Duodenal mucosa (tissue), 2 donors: Measurements from ENCODE around the gene SFMBT1.

ENCODE experiments used
- H3K27ac ChIP-seq: one replicate; pipeline ENCODE4 v1.7.0; 2013; ENCODE audit warnings: low read depth, low read length
- H3K27me3 ChIP-seq, 2 donors: one replicate each; pipeline ENCODE4 v1.7.0; 2013; ENCODE audit warnings: low read length in 2 of 2, control low read depth in 1 of 2; ENCODE audit not compliant: insufficient read depth in 2 of 2, control insufficient read depth in 1 of 2
- H3K36me3 ChIP-seq, 2 donors: one replicate each; pipeline ENCODE4 v1.7.0; 2013; ENCODE audit warnings: low read length in 2 of 2, control low read depth in 1 of 2; ENCODE audit not compliant: insufficient read depth in 2 of 2, control insufficient read depth in 1 of 2
- H3K4me1 ChIP-seq, 2 donors: one replicate each; pipeline ENCODE4 v1.7.0; 2013; ENCODE audit warnings: low read length in 2 of 2, control low read depth in 1 of 2; ENCODE audit not compliant: insufficient read depth in 2 of 2, control insufficient read depth in 1 of 2
- H3K4me3 ChIP-seq, 2 donors: one replicate each; pipeline ENCODE4 v1.7.0; 2013; ENCODE audit warnings: low read length in 2 of 2, low read depth in 1 of 2
- H3K9ac ChIP-seq, 2 donors: one replicate each; pipeline ENCODE4 v1.7.0; 2013; ENCODE audit warnings: low read length in 2 of 2, low read depth in 1 of 2
- H3K9me3 ChIP-seq, 2 donors: one replicate each; pipeline ENCODE4 v1.7.0; 2013; ENCODE audit warnings: low read length in 2 of 2, control low read depth in 1 of 2; ENCODE audit not compliant: control insufficient read depth in 1 of 2

Gene SFMBT1

GRCh38 chr3:52859686-52860423 is 186.0 kb downstream of the SFMBT1 start:
- H3K27me3 ChIP-seq: no peaks in the 10 kb centered on the region
- no peak overlapping the region for H3K4me3 ChIP-seq
- no peak overlapping the region for H3K27ac ChIP-seq
- no peaks in the 10 kb centered on the region for H3K4me1 ChIP-seq
- H3K9me3 ChIP-seq: no peaks in the 10 kb centered on the region
- peaks cover 0 to 10% of the 10 kb centered on the region in 2 donors for H3K36me3 ChIP-seq
- no peak overlapping the region for H3K9ac ChIP-seq

GRCh38 chr3:52857864-52858263 is 188.0 kb downstream of the SFMBT1 start:
- Histone ChIP-seq H3K9ac (no peak overlapping the region), H3K27ac (no peak overlapping the region), H3K9me3 (no peaks in the 10 kb centered on the region), H3K27me3 (no peaks in the 10 kb centered on the region), H3K4me3 (no peak overlapping the region), H3K36me3 (peaks cover 0 to 10% of the 10 kb centered on the region in 2 donors), H3K4me1 (no peaks in the 10 kb centered on the region)

GRCh38 chr3:52857133-52857532 is 188.7 kb downstream of the SFMBT1 start:
- Histone ChIP-seq H3K27me3 (no peaks in the 10 kb centered on the region), H3K4me3 (no peak overlapping the region), H3K27ac (no peak overlapping the region), H3K9me3 (no peaks in the 10 kb centered on the region), H3K36me3 (peaks cover 0 to 15% of the 10 kb centered on the region in 2 donors), H3K4me1 (no peaks in the 10 kb centered on the region), H3K9ac (no peak overlapping the region)

- Histone ChIP-seq H3K9me3 (no peaks in the 10 kb centered on the region), H3K4me3 (no peak overlapping the region), H3K4me1 (no peaks in the 10 kb centered on the region), H3K36me3 (peaks cover 0 to 19% of the 10 kb centered on the region in 2 donors), H3K27me3 (no peaks in the 10 kb centered on the region), H3K9ac (no peak overlapping the region), H3K27ac (no peak overlapping the region)
Measured at GRCh38 chr3:52856666-52857065, 189.2 kb downstream of the SFMBT1 start.

- Histone ChIP-seq H3K36me3 (peaks cover 5 to 30% of the 10 kb centered on the region in 2 donors), H3K4me1 (no peaks in the 10 kb centered on the region), H3K27me3 (no peaks in the 10 kb centered on the region), H3K9me3 (no peaks in the 10 kb centered on the region), H3K4me3 (no peak overlapping the region), H3K9ac (no peak overlapping the region), H3K27ac (no peak overlapping the region)
Measured at GRCh38 chr3:52854013-52854412, 191.9 kb downstream of the SFMBT1 start.
